Osteoblast (primary cell): Measurements from ENCODE around the gene VPS26C. TPM values are rescaled to one million over a fixed set of nuclear protein-coding genes. Genes with fewer than 3 reads are reported as not detected.
A peak's percentile ranks its signal among the peaks of the same experiment; 100 is the strongest.

ENCODE experiments used
- DNase-seq: peaks from one replicate; pipeline ENCODE4 v3.0.0; 2011; ENCODE audit warnings: low spot score, mixed read lengths; ENCODE audit not compliant: insufficient read length; ENCODE audit errors: missing footprints
- H2AFZ ChIP-seq: 2 replicates; pipeline ENCODE4 v1.6.0; 2011; ENCODE audit warnings: mild to moderate bottlenecking, low read length
- H3K27ac ChIP-seq: 2 replicates; pipeline ENCODE4 v1.5.1; 2011; ENCODE audit warnings: mild to moderate bottlenecking, low read depth, low read length, moderate library complexity
- H3K27me3 ChIP-seq: 2 replicates; pipeline ENCODE4 v1.6.0; 2012; ENCODE audit warnings: mild to moderate bottlenecking, control low read depth, inconsistent platforms, low read length, moderate library complexity; ENCODE audit not compliant: insufficient read depth
- H3K36me3 ChIP-seq: 2 replicates; pipeline ENCODE4 v1.5.1; 2011; ENCODE audit warnings: mild to moderate bottlenecking, low read length, control low read depth, moderate library complexity; ENCODE audit not compliant: insufficient read depth
- H3K4me1 ChIP-seq: 2 replicates; pipeline ENCODE4 v1.5.1; 2011; ENCODE audit warnings: mild to moderate bottlenecking, low read length, control low read depth, moderate library complexity; ENCODE audit not compliant: insufficient read depth
- H3K4me2 ChIP-seq: 2 replicates; pipeline ENCODE4 v1.6.0; 2011; ENCODE audit warnings: mild to moderate bottlenecking, low read length; ENCODE audit not compliant: insufficient read depth
- H3K4me3 ChIP-seq: fragments of 200-600 bp; sonication (generic); 3 replicates; pipeline ENCODE4 v1.5.1; 2012; ENCODE audit warnings: mild to moderate bottlenecking, low read length, inconsistent platforms; ENCODE audit not compliant: insufficient read depth
- H3K79me2 ChIP-seq: 2 replicates; pipeline ENCODE4 v1.6.0; 2012; ENCODE audit warnings: mild to moderate bottlenecking, low read length, control low read depth, inconsistent platforms; ENCODE audit not compliant: insufficient read depth
- H3K9me3 ChIP-seq: 2 replicates; pipeline ENCODE4 v1.5.1; 2011; ENCODE audit warnings: low read depth, low read length, control low read depth
- H4K20me1 ChIP-seq: 2 replicates; pipeline ENCODE4 v1.6.0; 2012; ENCODE audit warnings: mild to moderate bottlenecking, low read length, control low read depth; ENCODE audit not compliant: insufficient read depth
- total RNA-seq: library from RNA; depleted of rRNA; stranded (reverse); fragments of >200 nt; gene quantifications from 2 replicates; pipeline ENCODE4 v1.2.3, GENCODE V29; 2012
- TF ChIP-seq, protein P1 (sequence below): IDR thresholded peaks from 2 replicates; pipeline ENCODE4 v1.5.1; 2011; ENCODE audit warnings: mild to moderate bottlenecking, low read depth, low read length, moderate library complexity; ENCODE audit errors: extremely low read depth

VPS26C gene
- total RNA-seq, 1 donor, result 91.9 TPM

- Histone ChIP-seq H3K4me1 (peaks cover 13% of the 10 kb centered on the region), H4K20me1 (no peaks in the 10 kb centered on the region), H3K4me3 (no peak overlapping the region), H3K27me3 (peaks cover 3% of the 10 kb centered on the region), H3K36me3 (no peaks in the 10 kb centered on the region), H3K79me2 (peaks cover 25% of the 10 kb centered on the region), H3K9me3 (no peaks in the 10 kb centered on the region), H3K4me2 (no peak overlapping the region), H2AFZ (no peak overlapping the region), H3K27ac (no peak overlapping the region)
- no peak for DNase-seq
- TF ChIP-seq, protein P1, sequence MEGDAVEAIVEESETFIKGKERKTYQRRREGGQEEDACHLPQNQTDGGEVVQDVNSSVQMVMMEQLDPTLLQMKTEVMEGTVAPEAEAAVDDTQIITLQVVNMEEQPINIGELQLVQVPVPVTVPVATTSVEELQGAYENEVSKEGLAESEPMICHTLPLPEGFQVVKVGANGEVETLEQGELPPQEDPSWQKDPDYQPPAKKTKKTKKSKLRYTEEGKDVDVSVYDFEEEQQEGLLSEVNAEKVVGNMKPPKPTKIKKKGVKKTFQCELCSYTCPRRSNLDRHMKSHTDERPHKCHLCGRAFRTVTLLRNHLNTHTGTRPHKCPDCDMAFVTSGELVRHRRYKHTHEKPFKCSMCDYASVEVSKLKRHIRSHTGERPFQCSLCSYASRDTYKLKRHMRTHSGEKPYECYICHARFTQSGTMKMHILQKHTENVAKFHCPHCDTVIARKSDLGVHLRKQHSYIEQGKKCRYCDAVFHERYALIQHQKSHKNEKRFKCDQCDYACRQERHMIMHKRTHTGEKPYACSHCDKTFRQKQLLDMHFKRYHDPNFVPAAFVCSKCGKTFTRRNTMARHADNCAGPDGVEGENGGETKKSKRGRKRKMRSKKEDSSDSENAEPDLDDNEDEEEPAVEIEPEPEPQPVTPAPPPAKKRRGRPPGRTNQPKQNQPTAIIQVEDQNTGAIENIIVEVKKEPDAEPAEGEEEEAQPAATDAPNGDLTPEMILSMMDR, result no peak
Measured at GRCh38 chr21:37269481-37269880, 2.3 kb upstream of the VPS26C start.

GRCh38 chr21:37268186-37268503 is 1.0 kb upstream of the VPS26C start:
- peaks cover 2% of the 10 kb centered on the region for H4K20me1 ChIP-seq
- no peaks in the 10 kb centered on the region for H3K27me3 ChIP-seq
- H3K36me3 ChIP-seq, result no peaks in the 10 kb centered on the region
- peak; percentile 61 for DNase-seq
- H3K4me2 ChIP-seq, result peak overlapping the region; percentile 96
- TF ChIP-seq, protein P1, result no peak
- H2AFZ ChIP-seq, result peak overlapping the region; percentile 92
- H3K9me3 ChIP-seq, result no peaks in the 10 kb centered on the region
- peaks cover 13% of the 10 kb centered on the region for H3K4me1 ChIP-seq
- peak overlapping the region; percentile 98 for H3K27ac ChIP-seq
- H3K79me2 ChIP-seq, result peaks cover 38% of the 10 kb centered on the region
- peak overlapping the region; percentile 87 for H3K4me3 ChIP-seq

DNA sequence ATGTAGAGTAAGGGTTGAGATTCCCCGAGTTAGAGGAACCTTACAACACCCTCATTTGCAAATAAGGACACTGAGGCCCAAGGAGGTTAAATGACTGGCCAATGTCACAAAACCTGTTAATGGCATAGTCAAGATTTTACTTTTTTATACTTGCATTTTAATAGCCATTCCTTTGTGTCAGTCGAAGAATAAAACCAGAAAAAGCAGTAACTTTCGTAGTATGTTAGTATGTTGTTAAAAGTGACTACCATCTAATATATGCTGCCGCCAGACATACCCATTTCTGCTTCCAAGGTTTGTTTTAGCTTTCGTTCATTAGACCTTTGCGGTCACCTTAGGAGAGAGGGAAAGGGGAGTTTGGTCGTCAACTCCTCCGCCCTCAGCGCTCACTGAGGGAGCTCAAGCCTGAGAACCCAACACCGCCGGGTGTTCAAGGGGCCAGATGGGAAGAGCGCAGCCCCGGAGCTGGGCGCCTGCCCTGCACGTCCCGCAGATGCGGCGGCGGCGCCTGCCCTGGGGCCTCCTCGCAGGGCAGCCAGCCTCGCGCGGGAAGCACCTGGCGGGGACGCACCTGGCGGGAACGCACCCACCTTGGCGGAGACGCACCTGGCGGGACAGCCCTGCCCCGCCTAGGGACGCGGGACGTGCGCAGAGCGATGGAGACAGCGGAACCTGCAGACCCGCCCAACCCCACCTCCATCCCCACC is 466 bp downstream of the VPS26C start:
- peak overlapping the region; percentile 84 for H3K4me2 ChIP-seq
- peaks cover 13% of the 10 kb centered on the region for H3K4me1 ChIP-seq
- peaks cover 53% of the 10 kb centered on the region for H3K79me2 ChIP-seq
- H3K36me3 ChIP-seq, result no peaks in the 10 kb centered on the region
- peak overlapping the region; percentile 51 for H3K27ac ChIP-seq
- no peaks in the 10 kb centered on the region for H3K27me3 ChIP-seq
- H3K9me3 ChIP-seq, result no peaks in the 10 kb centered on the region
- peak overlapping the region; percentile 53 for H2AFZ ChIP-seq
- peak overlapping the region; percentile 87 for H3K4me3 ChIP-seq
- peaks cover 3% of the 10 kb centered on the region for H4K20me1 ChIP-seq
- peak; percentile 79 for DNase-seq
- TF ChIP-seq, protein P1, result no peak

GRCh38 chr21:37264808-37265207 is 2.3 kb downstream of the VPS26C start:
- peaks cover 6% of the 10 kb centered on the region for H4K20me1 ChIP-seq
- peaks cover 72% of the 10 kb centered on the region for H3K79me2 ChIP-seq
- no peaks in the 10 kb centered on the region for H3K27me3 ChIP-seq
- no peak for DNase-seq
- no peak overlapping the region for H3K4me2 ChIP-seq
- no peak overlapping the region for H3K27ac ChIP-seq
- no peaks in the 10 kb centered on the region for H3K9me3 ChIP-seq
- TF ChIP-seq, protein P1, result no peak
- H3K36me3 ChIP-seq, result no peaks in the 10 kb centered on the region
- no peak overlapping the region for H2AFZ ChIP-seq
- no peak overlapping the region for H3K4me3 ChIP-seq
- H3K4me1 ChIP-seq, result peaks cover 13% of the 10 kb centered on the region
